Astrocyte (in vitro differentiated cells and primary cell): ENCODE measurements around the gene GRAP2. TPM values are rescaled to one million over a fixed set of nuclear protein-coding genes. Genes with fewer than 3 reads are reported as not detected.
A peak's percentile ranks its signal among the peaks of the same experiment; 100 is the strongest.

Source experiments
- DNase-seq: peaks from one replicate; pipeline ENCODE4 v3.0.0-alpha.2; 2010; ENCODE audit warnings: low read depth
- FAIRE-seq: peaks from 2 replicates; lab custom pipeline; 2011; peaks lifted over from hg19 to GRCh38; lab: Jason Lieb, UNC
- H2AFZ ChIP-seq: 2 replicates; pipeline ENCODE4 v1.6.0; 2012; ENCODE audit warnings: low read depth, low read length, inconsistent platforms
- H3K27ac ChIP-seq: 2 replicates; pipeline ENCODE4 v1.5.1; 2011; ENCODE audit warnings: low read depth, low read length, inconsistent platforms
- H3K27me3 ChIP-seq: 2 replicates; pipeline ENCODE4 v1.6.0; 2011; ENCODE audit warnings: low read length, inconsistent platforms; ENCODE audit not compliant: insufficient read depth
- H3K36me3 ChIP-seq: 2 replicates; pipeline ENCODE4 v1.5.1; 2011; ENCODE audit warnings: low read length, inconsistent platforms; ENCODE audit not compliant: insufficient read depth
- H3K4me1 ChIP-seq: 2 replicates; pipeline ENCODE4 v1.5.1; 2011; ENCODE audit warnings: low read length, inconsistent platforms; ENCODE audit not compliant: insufficient read depth
- H3K4me2 ChIP-seq: 2 replicates; pipeline ENCODE4 v1.6.0; 2012; ENCODE audit warnings: low read length, inconsistent platforms
- H3K4me3 ChIP-seq: 2 replicates; pipeline ENCODE4 v1.5.1; 2011; ENCODE audit warnings: low read depth, mild to moderate bottlenecking, low read length, inconsistent platforms; ENCODE audit not compliant: insufficient read depth
- H3K79me2 ChIP-seq: 2 replicates; pipeline ENCODE4 v1.6.0; 2012; ENCODE audit warnings: mild to moderate bottlenecking, low read length, inconsistent platforms; ENCODE audit not compliant: insufficient read depth
- H3K9ac ChIP-seq: 2 replicates; pipeline ENCODE4 v1.6.0; 2012; ENCODE audit warnings: mild to moderate bottlenecking, low read length, inconsistent platforms
- H3K9me3 ChIP-seq: 2 replicates; pipeline ENCODE4 v1.5.1; 2012; ENCODE audit warnings: low read depth, mild to moderate bottlenecking, low read length, inconsistent platforms; ENCODE audit not compliant: insufficient read depth
- H4K20me1 ChIP-seq: 2 replicates; pipeline ENCODE4 v1.6.0; 2012; ENCODE audit warnings: low read length, inconsistent platforms; ENCODE audit not compliant: insufficient read depth
- H3K27ac Mint-ChIP-seq: one replicate; pipeline ENCODE4 v1.8.0; 2021; ENCODE audit warnings: mild to moderate bottlenecking, mixed read lengths; ENCODE audit not compliant: unreplicated experiment
- H3K27me3 Mint-ChIP-seq: one replicate; pipeline ENCODE4 v1.8.0; 2021; ENCODE audit warnings: low read depth, mixed read lengths; ENCODE audit not compliant: unreplicated experiment
- H3K36me3 Mint-ChIP-seq: one replicate; pipeline ENCODE4 v1.8.0; 2021; ENCODE audit warnings: low read depth, mixed read lengths; ENCODE audit not compliant: unreplicated experiment
- H3K4me1 Mint-ChIP-seq: one replicate; pipeline ENCODE4 v1.8.0; 2021; ENCODE audit warnings: low read depth, mixed read lengths; ENCODE audit not compliant: unreplicated experiment
- H3K4me3 Mint-ChIP-seq: one replicate; pipeline ENCODE4 v1.8.0; 2021; ENCODE audit warnings: mild to moderate bottlenecking, moderate library complexity, mixed read lengths; ENCODE audit not compliant: unreplicated experiment
- H3K9me3 Mint-ChIP-seq: one replicate; pipeline ENCODE4 v1.8.0; 2021; ENCODE audit warnings: mild to moderate bottlenecking, mixed read lengths; ENCODE audit not compliant: unreplicated experiment
- CTCF ChIP-seq: IDR thresholded peaks from 2 replicates; pipeline ENCODE4 v1.5.1; 2011; ENCODE audit warnings: low read depth, mild to moderate bottlenecking, inconsistent platforms, low read length, moderate library complexity; ENCODE audit not compliant: insufficient read depth
- EZH2 ChIP-seq: IDR thresholded peaks from 2 replicates; pipeline ENCODE4 v1.6.1; 2012; ENCODE audit warnings: mild to moderate bottlenecking, low read length, inconsistent platforms; ENCODE audit not compliant: insufficient read depth
- total RNA-seq: library from RNA; stranded (reverse); gene quantifications from 2 replicates; pipeline ENCODE4 v1.2.1, GENCODE V29; 2021

GRAP2 gene
- total RNA-seq, 1 donor from 2014 or later: 0.23 TPM

- H3K27ac ChIP-seq: no peak overlapping the region
- H3K9ac ChIP-seq: no peak overlapping the region
- DNase-seq: no peak
- no peaks in the 10 kb centered on the region for H3K79me2 ChIP-seq
- H3K9me3 ChIP-seq: no peaks in the 10 kb centered on the region
- Mint-ChIP-seq H3K36me3 (no peaks in the 10 kb centered on the region), H3K27me3 (peaks cover 4% of the 10 kb centered on the region), H3K4me1 (peaks cover 7% of the 10 kb centered on the region), H3K9me3 (no peaks in the 10 kb centered on the region), H3K27ac (no peak overlapping the region), H3K4me3 (no peak overlapping the region)
- no peak for TF ChIP-seq EZH2
- no peak for TF ChIP-seq CTCF
- FAIRE-seq: no peak
- no peaks in the 10 kb centered on the region for H4K20me1 ChIP-seq
- peaks cover 13% of the 10 kb centered on the region for H3K27me3 ChIP-seq
- H2AFZ ChIP-seq: peak overlapping the region; percentile 16
- H3K4me2 ChIP-seq: no peak overlapping the region
- no peaks in the 10 kb centered on the region for H3K4me1 ChIP-seq
- no peak overlapping the region for H3K4me3 ChIP-seq
- H3K36me3 ChIP-seq: no peaks in the 10 kb centered on the region
Measured at GRCh38 chr22:39946503-39947219, 45.8 kb downstream of the GRAP2 start.

GRCh38 chr22:39947220-39948216 is 46.6 kb downstream of the GRAP2 start:
- Histone ChIP-seq H3K79me2 (no peaks in the 10 kb centered on the region), H2AFZ (no peak overlapping the region), H3K4me1 (no peaks in the 10 kb centered on the region), H3K4me2 (no peak overlapping the region), H4K20me1 (no peaks in the 10 kb centered on the region), H3K4me3 (no peak overlapping the region), H3K27ac (no peak overlapping the region), H3K27me3 (peaks cover 13% of the 10 kb centered on the region), H3K36me3 (no peaks in the 10 kb centered on the region), H3K9me3 (no peaks in the 10 kb centered on the region), H3K9ac (no peak overlapping the region)
- TF ChIP-seq CTCF (no peak), EZH2 (no peak)
- Mint-ChIP-seq H3K4me1 (peaks cover 11% of the 10 kb centered on the region), H3K27ac (no peak overlapping the region), H3K27me3 (peaks cover 4% of the 10 kb centered on the region), H3K9me3 (no peaks in the 10 kb centered on the region), H3K36me3 (no peaks in the 10 kb centered on the region), H3K4me3 (no peak overlapping the region)
- DNase-seq: no peak
- no peak for FAIRE-seq
